Measurements from ENCODE around the gene LCP1. TPM values are rescaled to one million over a fixed set of nuclear protein-coding genes. Genes with fewer than 3 reads are reported as not detected.

Gene LCP1, protein sequence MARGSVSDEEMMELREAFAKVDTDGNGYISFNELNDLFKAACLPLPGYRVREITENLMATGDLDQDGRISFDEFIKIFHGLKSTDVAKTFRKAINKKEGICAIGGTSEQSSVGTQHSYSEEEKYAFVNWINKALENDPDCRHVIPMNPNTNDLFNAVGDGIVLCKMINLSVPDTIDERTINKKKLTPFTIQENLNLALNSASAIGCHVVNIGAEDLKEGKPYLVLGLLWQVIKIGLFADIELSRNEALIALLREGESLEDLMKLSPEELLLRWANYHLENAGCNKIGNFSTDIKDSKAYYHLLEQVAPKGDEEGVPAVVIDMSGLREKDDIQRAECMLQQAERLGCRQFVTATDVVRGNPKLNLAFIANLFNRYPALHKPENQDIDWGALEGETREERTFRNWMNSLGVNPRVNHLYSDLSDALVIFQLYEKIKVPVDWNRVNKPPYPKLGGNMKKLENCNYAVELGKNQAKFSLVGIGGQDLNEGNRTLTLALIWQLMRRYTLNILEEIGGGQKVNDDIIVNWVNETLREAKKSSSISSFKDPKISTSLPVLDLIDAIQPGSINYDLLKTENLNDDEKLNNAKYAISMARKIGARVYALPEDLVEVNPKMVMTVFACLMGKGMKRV
- total RNA-seq = 0.16 and 0.38 TPM in 2 replicates

DNA sequence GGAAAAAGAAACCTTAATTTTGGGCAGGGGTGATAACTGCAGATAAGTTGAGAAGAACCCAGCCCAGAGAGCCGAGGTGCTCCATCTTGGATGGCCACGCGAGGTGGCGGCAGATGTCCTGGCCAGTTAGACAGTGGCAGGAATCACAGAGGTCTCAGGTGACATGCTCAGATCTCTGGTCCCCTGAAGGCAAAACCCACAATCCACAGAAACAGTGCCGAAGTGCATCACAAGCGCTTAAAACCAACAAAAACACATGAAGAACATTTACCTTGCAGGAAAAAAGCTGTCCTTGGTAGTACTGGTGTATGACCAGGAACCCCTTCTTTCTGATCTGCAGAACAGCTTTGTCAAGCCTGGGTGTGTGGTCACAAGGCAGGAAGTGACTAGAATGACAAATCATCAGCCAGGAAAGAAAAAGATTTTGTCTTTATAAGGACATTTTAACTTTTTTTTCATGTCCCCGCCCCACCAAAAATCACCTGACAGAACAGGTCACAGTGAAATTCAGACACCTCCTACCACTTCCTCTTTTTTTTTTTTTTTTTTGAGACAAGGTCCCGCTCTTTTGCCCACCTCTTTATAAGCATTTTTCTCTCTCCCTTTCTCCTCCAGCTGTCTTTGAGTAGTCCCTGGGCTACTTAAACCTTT lies at the start of gene LCP1:
Gene LCP1 (minus strand): TSS at position 338 of the 651 bp plus-strand sequence. CDS start 22,515 bp downstream, outside the sequence.

DNA sequence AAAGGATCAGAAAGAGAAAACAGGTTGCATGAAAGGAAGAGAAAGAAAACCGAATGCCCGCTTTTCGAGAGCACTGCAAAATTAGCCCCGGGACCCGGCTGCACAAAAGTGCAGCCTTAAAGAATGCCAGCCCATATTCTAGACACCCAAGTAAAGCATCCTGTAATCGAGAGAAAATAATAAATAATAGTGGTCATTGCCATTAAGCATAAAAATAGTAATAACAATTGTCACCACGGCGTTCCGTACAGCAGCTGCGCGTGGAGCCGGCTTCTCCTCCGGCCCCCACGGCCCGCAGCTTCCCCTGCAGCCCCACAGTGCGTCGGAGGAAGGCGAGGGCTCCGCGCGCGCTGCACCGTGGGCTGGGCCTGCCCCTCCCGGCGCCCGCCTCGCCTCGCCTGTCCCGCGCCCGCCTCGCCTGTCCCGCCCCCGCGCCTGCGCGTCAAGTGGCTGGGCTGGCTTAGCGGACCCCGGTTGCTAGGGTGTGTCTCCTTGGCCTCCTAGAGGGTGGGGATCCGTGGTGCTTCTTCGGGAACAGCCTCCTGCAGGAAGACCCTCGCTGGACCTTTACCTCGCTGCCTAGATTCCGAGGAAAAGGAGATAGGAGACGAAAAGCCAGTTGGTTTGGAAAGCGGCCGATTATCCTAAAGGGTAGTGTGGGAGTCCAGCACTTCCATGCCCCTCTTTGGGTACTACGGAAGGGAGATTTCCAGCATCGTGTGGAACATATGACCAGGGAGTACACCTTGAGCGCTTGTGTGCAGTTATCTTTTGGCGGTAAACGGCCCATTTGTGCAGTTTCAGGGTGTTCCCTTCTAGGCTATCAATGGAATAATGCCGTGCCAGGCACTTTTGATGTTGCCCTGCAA lies 29.7 kb upstream of the LCP1 start, which contains the start of gene LRRC63:
Gene LRRC63 (plus strand): TSS at position 446 of the 869 bp plus-strand sequence. CDS start 1,107 bp downstream, outside the sequence.

GRCh38 chr13:46104868-46105267 lies 77.1 kb downstream of the LCP1 start, which contains the start of gene CPB2:
Gene CPB2, minus strand, starts transcription at chr13:46105033. Its CDS starts 24 bp downstream, at chr13:46105009.

Other genes with a start within 250 kb of the LCP1 start
- 7.3 and 20.0 TPM in 2 replicates for gene ZC3H13, start 129.4 kb downstream of the LCP1 start, total RNA-seq
- gene CPB2, start 77.1 kb downstream of the LCP1 start, total RNA-seq = not detected in 2 replicates
- under 0.01 and 0.13 TPM in 2 replicates for gene LRRC63, start 29.8 kb upstream of the LCP1 start, total RNA-seq
- not detected in 2 replicates for gene RUBCNL, start 205.1 kb upstream of the LCP1 start, total RNA-seq

All from bladder microvascular endothelial cell (primary cell).